NCI-H2227 (cell line): ENCODE measurements around the gene EHMT2.
"Not testable (repeated sequence)": the region's sequence is repeated elsewhere in the genome, so short reads cannot be mapped to it uniquely, and the experiment has no call there.

Experiments
- DNase-seq: peaks from one replicate; lab custom pipeline; 2025; ENCODE audit not compliant: unreplicated experiment; lab: John Stamatoyannopoulos, UW

EHMT2 gene

GRCh38 chr6:31915756-31916155, 18.3 kb upstream of the EHMT2 start:
- DNase-seq = no peak

DNA sequence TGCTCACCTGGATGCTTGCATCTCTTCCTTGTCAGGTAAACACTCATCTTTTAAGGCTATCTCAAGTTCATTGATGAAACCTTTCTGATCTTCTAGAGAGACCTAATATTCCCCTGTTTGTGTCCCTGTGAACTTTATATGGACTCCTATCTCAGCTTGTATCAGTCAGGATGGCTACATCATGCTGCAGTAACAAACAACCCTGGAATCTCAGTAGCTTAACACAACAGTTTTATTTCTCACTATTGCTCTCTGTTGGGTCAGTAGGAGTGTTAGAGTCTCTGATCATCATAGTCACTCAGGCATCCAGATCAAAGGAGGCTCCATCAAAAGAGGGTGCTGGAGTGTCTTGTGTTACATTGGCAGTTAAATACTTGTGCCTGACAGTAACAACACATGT, 17.9 kb upstream of the EHMT2 start:
- DNase-seq = no peak

- DNase-seq = peak; percentile 18
These were observed 14.5 kb upstream of the EHMT2 start for GRCh38 chr6:31911826-31912585.

- not testable (repeated sequence) for DNase-seq
These were observed 11.8 kb upstream of the EHMT2 start for GRCh38 chr6:31909298-31909697.

DNA sequence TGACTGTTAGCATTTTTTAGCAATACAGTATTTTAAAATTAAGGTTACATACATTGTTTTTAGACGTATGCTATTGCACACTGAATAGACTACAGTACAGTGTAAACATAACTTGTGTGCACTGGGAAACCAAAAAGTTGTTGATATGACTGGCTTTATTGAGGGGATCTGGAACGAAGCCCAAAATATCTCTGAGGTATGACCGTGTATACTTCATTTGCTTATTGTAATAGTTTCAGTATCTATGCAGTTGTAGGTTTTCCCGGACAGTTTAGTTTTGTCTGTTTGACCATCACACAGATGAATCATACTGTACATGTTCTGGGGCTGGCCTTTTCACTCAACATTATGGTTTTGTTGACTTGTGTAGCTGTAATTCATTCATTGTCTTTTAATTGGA, 11.3 kb upstream of the EHMT2 start:
- DNase-seq = no peak

DNA sequence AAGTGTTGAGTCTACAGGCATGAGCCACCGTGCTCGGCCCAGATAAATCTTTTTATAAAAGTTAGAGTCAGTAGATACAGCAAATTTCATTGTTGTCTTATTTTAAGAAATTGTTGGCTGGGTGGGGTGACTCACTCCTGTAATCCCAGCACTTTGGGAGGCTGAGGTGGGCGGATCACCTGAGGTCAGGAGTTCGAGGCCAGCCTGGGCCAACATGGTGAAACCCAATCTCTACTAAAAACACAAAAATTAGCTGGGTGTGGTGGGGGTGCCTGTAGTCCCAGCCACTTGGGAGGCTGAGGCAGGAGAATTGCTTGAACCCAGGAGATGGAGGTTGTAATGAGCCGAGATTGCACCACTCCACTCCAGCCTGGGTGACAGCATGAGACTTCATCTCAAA, 10.8 kb upstream of the EHMT2 start:
- not testable (repeated sequence) for DNase-seq

DNA sequence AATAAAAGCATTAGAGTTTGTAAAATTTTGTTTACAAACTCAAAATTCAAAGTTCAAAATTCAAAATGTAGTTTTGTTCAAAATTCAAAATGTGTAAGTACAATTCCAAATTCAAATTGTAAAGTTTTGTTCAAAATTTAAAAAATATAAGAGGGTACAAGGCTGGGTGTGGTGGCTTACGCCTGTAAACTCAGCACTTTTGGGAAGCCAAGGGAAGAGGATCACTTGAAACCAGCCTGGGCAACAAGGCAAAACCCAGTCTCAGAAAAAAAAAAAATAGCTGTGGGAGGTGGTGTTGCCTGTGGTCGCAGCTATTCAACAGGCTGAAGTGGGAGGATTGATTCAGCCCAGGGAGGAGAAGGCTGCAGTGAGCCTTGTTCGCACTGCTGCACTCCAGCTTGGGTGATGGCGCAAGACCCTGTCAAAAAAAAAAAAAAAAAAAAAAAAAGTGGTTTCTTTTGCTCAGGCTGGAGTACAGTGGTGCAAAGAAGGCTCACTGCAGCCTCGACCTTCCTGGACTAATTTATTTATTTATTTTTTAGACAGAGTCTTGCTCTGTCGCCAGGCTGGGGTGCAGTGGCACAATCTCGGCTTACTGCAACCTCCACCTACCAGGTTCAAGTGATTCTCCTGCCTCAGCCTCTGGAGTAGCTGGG, 9.8 kb upstream of the EHMT2 start:
- peak; percentile 53 for DNase-seq

DNA sequence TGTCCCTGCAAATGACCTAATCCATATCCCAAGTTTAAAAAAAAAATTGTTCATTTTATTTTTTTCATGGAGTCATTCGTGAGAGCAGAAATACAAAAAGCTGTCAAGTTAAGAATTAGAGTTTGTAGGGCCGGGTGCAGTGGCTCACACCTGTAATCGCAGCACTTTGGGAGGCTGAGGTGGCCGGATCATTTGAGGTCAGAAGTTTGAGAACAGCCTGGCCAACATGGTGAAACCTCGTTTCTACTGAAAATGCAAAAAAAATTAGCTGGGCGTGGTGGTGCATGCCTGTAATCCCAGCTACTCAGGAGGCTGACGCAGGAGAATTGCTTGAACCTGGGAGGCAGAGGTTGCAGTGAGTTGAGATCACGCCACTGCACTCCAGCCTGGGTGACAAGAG, 9.2 kb upstream of the EHMT2 start:
- not testable (repeated sequence) for DNase-seq

- peak; percentile 27 for DNase-seq
These were observed 8.6 kb upstream of the EHMT2 start for GRCh38 chr6:31906122-31906521.

- no peak for DNase-seq
These were observed 7.5 kb upstream of the EHMT2 start for GRCh38 chr6:31905041-31905440.

DNA sequence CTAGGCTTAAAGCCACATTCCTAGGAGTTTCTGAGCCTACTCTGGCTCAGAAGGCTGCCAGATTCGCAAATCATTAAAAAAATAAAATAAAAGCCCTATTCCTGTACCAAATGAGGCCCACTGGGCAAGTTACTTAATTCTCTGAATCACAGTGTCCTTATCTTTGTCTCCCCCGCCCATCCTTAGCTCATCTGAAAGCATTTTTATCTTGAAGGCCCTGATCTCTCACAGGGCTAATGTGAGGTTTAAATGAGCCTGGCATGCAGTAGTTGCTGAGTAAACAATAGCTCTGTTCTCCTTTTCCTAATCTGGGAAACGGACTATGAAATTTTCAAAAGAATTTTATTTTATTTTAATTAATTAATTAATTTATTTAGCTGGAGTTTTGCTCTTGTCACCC, 6.5 kb upstream of the EHMT2 start:
- no peak for DNase-seq

GRCh38 chr6:31901953-31902643, 4.6 kb upstream of the EHMT2 start, which contains the start of gene ZBTB12:
Gene ZBTB12 (minus strand): TSS chr6:31902086. CDS start chr6:31901305, 781 bp downstream.
- DNase-seq = peak; percentile 99

- peak; percentile 77 for DNase-seq
These were observed 4.0 kb upstream of the EHMT2 start for GRCh38 chr6:31901415-31901952.

- peak; percentile 58 for DNase-seq
These were observed 3.5 kb upstream of the EHMT2 start for GRCh38 chr6:31900917-31901414.

DNA sequence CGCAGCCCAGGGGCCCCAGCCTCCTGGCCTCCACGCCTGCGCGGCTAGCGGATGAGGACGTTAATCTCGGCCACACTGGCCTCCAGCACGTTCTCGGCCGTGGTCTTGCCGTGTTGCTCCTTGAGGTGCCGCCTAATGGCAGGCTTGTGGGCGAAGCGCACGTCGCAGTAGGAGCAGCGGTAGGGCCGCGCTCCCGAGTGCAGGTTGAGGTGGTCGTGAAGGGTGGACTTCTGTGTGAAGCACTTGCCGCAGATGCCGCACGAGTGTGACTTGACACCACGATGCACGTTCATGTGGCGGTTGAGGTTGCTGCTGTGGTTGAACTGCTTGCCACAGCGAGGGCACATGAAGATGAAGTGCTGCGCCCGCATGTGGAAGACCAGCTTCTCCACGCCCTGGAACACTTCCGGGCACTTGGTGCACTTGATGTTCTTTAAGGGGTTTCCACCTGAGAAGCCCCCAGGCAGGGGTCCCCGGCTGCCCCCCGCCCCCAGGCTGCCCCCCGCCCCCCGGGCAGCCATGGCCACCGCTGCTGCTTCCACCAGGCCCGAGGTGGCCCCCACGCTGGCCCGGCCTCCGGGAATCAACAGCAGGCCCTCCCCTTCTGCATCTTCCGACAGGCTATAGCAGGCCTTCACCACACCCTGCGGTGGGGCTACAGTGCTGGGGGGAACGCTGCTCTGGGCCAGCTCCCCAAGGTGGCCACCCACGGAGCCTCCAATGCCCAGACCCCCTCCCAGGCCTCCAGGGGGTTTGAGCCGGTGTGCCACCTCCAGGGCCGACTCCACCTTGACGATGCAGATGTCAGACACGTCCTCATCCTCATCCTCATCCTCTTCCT, 2.6 kb upstream of the EHMT2 start:
- DNase-seq = no peak

GRCh38 chr6:31899215-31899614, 1.7 kb upstream of the EHMT2 start:
- no peak for DNase-seq

DNA sequence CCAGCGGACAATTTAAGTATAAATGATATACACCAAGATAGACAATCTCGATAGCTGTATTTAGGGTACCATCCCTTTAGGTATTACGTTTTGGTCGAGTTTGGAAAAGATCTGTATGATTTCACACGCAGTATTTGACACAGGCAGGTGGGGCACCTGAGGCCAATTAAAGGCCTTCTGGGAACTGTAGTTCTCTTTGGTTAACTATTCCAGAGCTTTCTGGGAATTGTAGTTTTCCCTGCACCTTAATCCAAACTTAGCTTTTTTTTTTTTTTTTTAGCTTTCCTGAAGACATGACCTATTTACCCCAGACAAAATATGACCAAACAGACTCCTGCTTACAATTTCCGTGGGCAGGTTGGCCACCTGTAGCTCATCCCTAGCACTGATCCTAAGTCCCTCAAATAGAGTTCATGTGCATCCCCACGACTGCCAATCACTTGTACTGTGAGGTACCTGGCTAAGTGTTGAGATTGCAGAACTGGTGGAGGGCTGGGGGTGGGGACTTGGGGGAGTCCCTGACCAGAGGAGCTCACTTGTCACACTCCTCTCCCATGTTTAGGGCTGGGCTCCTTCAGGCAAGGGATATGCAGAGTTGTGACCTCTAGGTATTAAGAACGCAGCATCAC, 999 bp upstream of the EHMT2 start:
- DNase-seq = peak; percentile 67

- DNase-seq = peak; percentile 62
These were observed 464 bp downstream of the EHMT2 start for GRCh38 chr6:31896856-31897611.

- DNase-seq = no peak
These were observed 1.0 kb downstream of the EHMT2 start for GRCh38 chr6:31896493-31896855.
